MCF 10A (cell line): ENCODE measurements around the gene KIDINS220. TPM values are rescaled to one million over a fixed set of nuclear protein-coding genes. Genes with fewer than 3 reads are reported as not detected.

Experiments
- BruUV-seq: library from RNA; stranded (reverse); fragments of 400-500 nt; replicated peaks from 2 replicates; lab custom pipeline; 2021; lab: Mats Ljungman, UMichigan
- CTCF ChIA-PET: fragments of 300-600 bp; sonication (Branson Sonifier 250); formaldehyde crosslinking; extraction: SDS; loops from one replicate; lab custom pipeline; 2021; ENCODE audit warnings: antibody characterized with exemption, inconsistent platforms; lab: Yijun Ruan, JAX
- POLR2A ChIA-PET: fragments of 300-600, 350-650 bp; sonication (Branson Sonifier 250); formaldehyde crosslinking; extraction: SDS; loops from one replicate; lab custom pipeline; 2020; ENCODE audit warnings: antibody characterized with exemption, inconsistent platforms; lab: Yijun Ruan, JAX
- DNase-seq: peaks from one replicate; pipeline ENCODE4 v3.0.0-alpha.2; 2018; ENCODE audit not compliant: unreplicated experiment
- H3K27ac Mint-ChIP-seq: one replicate; pipeline ENCODE4 v1.8.0; 2022; ENCODE audit warnings: mild to moderate bottlenecking, low read depth, mixed read lengths; ENCODE audit not compliant: unreplicated experiment
- H3K27me3 Mint-ChIP-seq: one replicate; pipeline ENCODE4 v1.8.0; 2022; ENCODE audit warnings: mixed read lengths; ENCODE audit not compliant: insufficient read depth, unreplicated experiment
- H3K36me3 Mint-ChIP-seq: one replicate; pipeline ENCODE4 v1.8.0; 2022; ENCODE audit warnings: mild to moderate bottlenecking, moderate library complexity, mixed read lengths; ENCODE audit not compliant: insufficient read depth, unreplicated experiment
- H3K4me1 Mint-ChIP-seq: one replicate; pipeline ENCODE4 v1.8.0; 2022; ENCODE audit warnings: mixed read lengths; ENCODE audit not compliant: insufficient read depth, unreplicated experiment
- H3K4me3 Mint-ChIP-seq: one replicate; pipeline ENCODE4 v1.8.0; 2022; ENCODE audit warnings: mild to moderate bottlenecking, moderate library complexity, mixed read lengths; ENCODE audit not compliant: unreplicated experiment
- H3K9me3 Mint-ChIP-seq: one replicate; pipeline ENCODE4 v1.8.0; 2022; ENCODE audit warnings: mixed read lengths; ENCODE audit not compliant: unreplicated experiment
- CTCF ChIP-seq: fragments of 200-600 bp; IDR thresholded peaks from one replicate; pipeline ENCODE4 v1.8.0; 2022; ENCODE audit warnings: antibody characterized with exemption, mild to moderate bottlenecking; ENCODE audit not compliant: unreplicated experiment
- intact Hi-C: fragments of 100-400 bp; cut with micrococcal nuclease; formaldehyde crosslinking; loops from 2 replicates; pipeline ENCODE4 v1.14.1; 2022
- total RNA-seq: library from RNA; stranded (reverse); gene quantifications from 2 replicates; pipeline ENCODE4 v1.2.3, GENCODE V29; 2022

Gene KIDINS220
- total RNA-seq, 1 experiment from 2014 or later, result 41.8 TPM

DNA sequence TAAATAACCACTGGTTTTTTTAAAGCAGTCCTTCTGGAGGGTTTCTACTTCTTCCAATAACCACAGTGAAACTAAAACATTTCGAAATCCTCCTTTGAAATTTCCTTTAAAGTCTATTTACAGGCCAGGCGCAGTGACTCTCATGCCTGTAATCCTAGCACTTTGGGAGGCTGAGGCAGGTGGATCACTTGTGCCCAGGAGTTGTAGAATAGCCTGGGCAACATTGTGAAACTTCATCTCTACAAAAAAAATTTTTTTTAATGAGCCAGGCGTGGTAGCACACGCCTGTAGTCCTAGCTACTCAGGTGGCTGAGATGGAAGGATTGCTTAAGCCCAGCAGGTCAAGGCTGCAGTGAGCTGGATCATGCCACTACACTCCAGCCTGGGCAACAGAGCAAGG, 15.2 kb downstream of the KIDINS220 start:
- Mint-ChIP-seq H3K4me3 (no peak overlapping the region), H3K27ac (peak overlapping the region; percentile 70), H3K27me3 (no peaks in the 10 kb centered on the region), H3K4me1 (peaks cover 21% of the 10 kb centered on the region), H3K9me3 (no peaks in the 10 kb centered on the region), H3K36me3 (peaks cover 36% of the 10 kb centered on the region)
- intact Hi-C loops, result no loop called here
- ChIA-PET POLR2A (interaction anchor here (1.2 to 3.6 kb wide), 4 partner anchors 10 to 488 kb away, joined by 4 to 36 read pairs (median 15); partner anchors contain the start of gene KIDINS220), CTCF (interaction anchor here (0.7 kb wide), 1 partner anchor 9 kb away, joined by 3 read pairs; no protein-coding TSS in a partner anchor)
- DNase-seq, result peak; percentile 81
- BruUV-seq, result no TSS peak
- TF ChIP-seq CTCF, result no peak

DNA sequence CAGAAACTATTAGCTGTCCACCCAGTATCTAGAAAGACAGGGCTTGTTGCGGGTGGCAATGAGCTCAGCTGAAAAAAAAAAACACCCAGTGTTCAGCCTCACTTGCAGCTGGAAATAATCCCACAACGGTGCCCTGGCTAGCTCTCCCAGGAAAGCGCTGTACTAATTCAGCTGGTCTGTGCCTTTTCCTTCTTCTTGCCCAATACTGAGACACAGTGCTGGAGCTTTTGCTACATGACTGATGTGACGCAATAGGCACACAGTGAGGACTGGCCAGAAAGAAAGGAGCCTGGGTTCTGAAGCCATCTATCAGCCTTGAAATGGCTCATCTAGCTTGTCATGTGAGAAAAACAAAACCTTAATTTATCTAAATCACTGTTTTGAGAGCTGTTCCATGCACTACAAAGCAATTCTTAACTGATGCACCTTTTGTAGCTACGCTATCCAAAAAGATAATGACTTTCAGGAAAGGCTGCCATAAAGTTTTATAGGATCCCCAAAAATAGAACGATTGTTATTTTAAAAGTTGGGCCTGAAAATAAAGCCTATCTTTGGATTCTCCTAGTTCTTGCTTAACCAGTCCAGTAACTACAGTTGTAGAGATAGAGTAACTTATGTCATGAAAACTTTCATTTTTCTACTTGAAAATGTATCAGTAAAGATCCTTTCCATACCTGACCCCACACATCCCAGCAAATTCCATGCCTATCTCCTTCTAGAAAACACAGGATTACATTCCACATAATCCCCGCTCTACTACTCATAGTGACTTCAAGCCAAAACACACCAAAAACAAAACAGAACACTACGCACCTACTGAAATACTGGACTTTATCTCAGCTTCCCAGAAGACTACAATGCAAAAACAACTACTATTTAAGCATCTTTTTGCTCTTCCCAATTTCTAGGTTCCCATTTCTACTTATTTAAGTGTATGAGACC, 15.9 kb downstream of the KIDINS220 start:
- BruUV-seq, result no TSS peak
- ChIA-PET POLR2A (interaction anchor here (0.9 to 3.6 kb wide), 6 partner anchors 9 to 489 kb away, joined by 3 to 36 read pairs (median 4); partner anchors contain the start of gene KIDINS220), CTCF (interaction anchor here (0.7 to 1.1 kb wide), 3 partner anchors 15 to 1724 kb away, joined by 3 to 6 read pairs (median 4); no protein-coding TSS in a partner anchor)
- peak; percentile 90 for DNase-seq
- TF ChIP-seq CTCF, result no peak
- intact Hi-C loops, result no loop called here
- Mint-ChIP-seq H3K27ac (peak overlapping the region; percentile 70), H3K27me3 (no peaks in the 10 kb centered on the region), H3K9me3 (no peaks in the 10 kb centered on the region), H3K36me3 (peaks cover 39% of the 10 kb centered on the region), H3K4me3 (no peak overlapping the region), H3K4me1 (peaks cover 19% of the 10 kb centered on the region)

DNA sequence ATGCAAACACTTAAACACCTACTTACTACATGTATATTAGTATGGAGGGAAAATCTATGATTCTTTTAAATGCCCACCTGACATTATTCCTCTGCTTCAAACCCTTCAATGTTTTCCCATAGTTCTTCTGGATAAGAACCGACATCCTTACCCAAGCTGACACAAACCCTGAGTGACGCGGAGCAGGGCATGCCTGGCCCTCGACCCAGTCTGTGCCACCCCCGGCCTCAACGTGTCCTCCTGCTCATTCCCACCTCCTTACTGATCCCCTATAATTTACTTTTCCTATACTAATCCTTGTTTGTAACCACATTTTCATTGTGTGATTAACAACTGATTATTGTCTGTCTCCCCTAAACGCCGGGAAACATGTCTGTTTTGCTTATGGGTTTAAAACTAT, 17.5 kb downstream of the KIDINS220 start:
- ChIA-PET CTCF (no interaction called here), POLR2A (interaction anchor here (0.6 kb wide), 1 partner anchor 183 kb away, joined by 6 read pairs; no protein-coding TSS in a partner anchor)
- TF ChIP-seq CTCF, result no peak
- Mint-ChIP-seq H3K9me3 (no peaks in the 10 kb centered on the region), H3K27ac (no peak overlapping the region), H3K36me3 (peaks cover 30% of the 10 kb centered on the region), H3K4me1 (peaks cover 19% of the 10 kb centered on the region), H3K4me3 (no peak overlapping the region), H3K27me3 (no peaks in the 10 kb centered on the region)
- intact Hi-C loops, result no loop called here
- no TSS peak for BruUV-seq
- no peak for DNase-seq

GRCh38 chr2:8819194-8819593, 18.2 kb downstream of the KIDINS220 start:
- DNase-seq, result peak; percentile 36
- no peak overlapping the region for H3K4me3 Mint-ChIP-seq
- no peaks in the 10 kb centered on the region for H3K9me3 Mint-ChIP-seq
- no TSS peak for BruUV-seq
- H3K27ac Mint-ChIP-seq, result no peak overlapping the region
- H3K27me3 Mint-ChIP-seq, result no peaks in the 10 kb centered on the region
- no peak for TF ChIP-seq CTCF
- intact Hi-C loops, result no loop called here
- peaks cover 19% of the 10 kb centered on the region for H3K4me1 Mint-ChIP-seq
- peaks cover 22% of the 10 kb centered on the region for H3K36me3 Mint-ChIP-seq
- CTCF ChIA-PET, result interaction anchor here (0.9 kb wide), 1 partner anchor 10 kb away, joined by 3 read pairs; no protein-coding TSS in a partner anchor
- POLR2A ChIA-PET, result interaction anchor here (0.7 to 1.2 kb wide), 2 partner anchors 17 to 439 kb away, joined by 4 to 5 read pairs; no protein-coding TSS in a partner anchor
